Measurements from ENCODE around the gene DDC. TPM values are rescaled to one million over a fixed set of nuclear protein-coding genes. Genes with fewer than 3 reads are reported as not detected.

The DDC gene
- total and polyA plus RNA-seq, 4 donors, result 27.2 to 74.9 (median 58.6) TPM

- no peak for TF ChIP-seq ZBTB33 (IDR thresholded peaks at IDR 0.05)
- TF ChIP-seq JUND (IDR thresholded peaks at IDR 0.05), result no peak
- TF ChIP-seq HNF4A (conservative IDR thresholded peaks at IDR 0.05), result no peak
- no peak for TF ChIP-seq MAX (IDR thresholded peaks at IDR 0.05)
- TF ChIP-seq SP1 (IDR thresholded peaks at IDR 0.05), result no peak
Observed at GRCh38 chr7:50413561-50413960, 151.6 kb downstream of the DDC start (continued).

- no peak for DNase-seq (ENCODE audit: low spot score)
- H3K9me3 ChIP-seq (ENCODE audit: control insufficient read depth in 4 of 4, low read length in 3 of 4), result no peaks in the 10 kb centered on the region
- H3K4me1 ChIP-seq (ENCODE audit: control insufficient read depth in 4 of 4, insufficient read depth in 4 of 4, low read length in 3 of 4), result no peaks in the 10 kb centered on the region
- no peaks in the 10 kb centered on the region for H3K27me3 ChIP-seq (ENCODE audit: control insufficient read depth in 4 of 4, insufficient read depth in 4 of 4, low read length in 3 of 4)
- no peaks in the 10 kb centered on the region for H3K36me3 ChIP-seq (ENCODE audit: control insufficient read depth in 4 of 4, insufficient read depth in 3 of 4, low read depth in 1 of 4, low read length in 3 of 4)
- no peak overlapping the region for H3K27ac ChIP-seq (ENCODE audit: low read depth in 1 of 2, low read length in 2 of 2)
- no peak overlapping the region for H3K4me3 ChIP-seq (ENCODE audit: low read depth in 1 of 3, low read length in 3 of 3)
- WGBS, result 58% methylated on average over 4 of the region's 4 CpGs
- TF ChIP-seq YY1 (IDR thresholded peaks at IDR 0.05) (no peak), NR2F2 (IDR thresholded peaks at IDR 0.05) (no peak), EGR1 (IDR thresholded peaks at IDR 0.05; ENCODE audit: low read depth in 2 of 2) (no peak), RAD21 (IDR thresholded peaks at IDR 0.05) (no peak), REST (IDR thresholded peaks at IDR 0.05) (no peak), SP1 (IDR thresholded peaks at IDR 0.05) (no peak), GABPA (IDR thresholded peaks at IDR 0.05 in 1 of 2, conservative IDR thresholded peaks at IDR 0.05 in 1 of 2) (no peak), MAX (IDR thresholded peaks at IDR 0.05) (no peak), JUND (IDR thresholded peaks at IDR 0.05) (no peak), RXRA (IDR thresholded peaks at IDR 0.05) (no peak), HNF4G (IDR thresholded peaks at IDR 0.05) (no peak), TAF1 (conservative IDR thresholded peaks at IDR 0.05) (no peak), FOXA2 (IDR thresholded peaks at IDR 0.05) (no peak), ZBTB33 (IDR thresholded peaks at IDR 0.05) (no peak)
- TF ChIP-seq, protein P1, sequence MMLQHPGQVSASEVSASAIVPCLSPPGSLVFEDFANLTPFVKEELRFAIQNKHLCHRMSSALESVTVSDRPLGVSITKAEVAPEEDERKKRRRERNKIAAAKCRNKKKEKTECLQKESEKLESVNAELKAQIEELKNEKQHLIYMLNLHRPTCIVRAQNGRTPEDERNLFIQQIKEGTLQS (IDR thresholded peaks at IDR 0.05), result no peak
- no peak overlapping the region for H3K9ac ChIP-seq (ENCODE audit: low read depth in 1 of 2, low read length in 2 of 2)
Observed at GRCh38 chr7:50412973-50413372, 152.2 kb downstream of the DDC start.
